Stimulated activated effector memory CD8-positive, alpha-beta T cell treated with anti-CD3 and anti-CD28 coated beads, Interleukin-12 subunit alpha, Interleukin-12 subunit beta, amount 100 ng/mL, for 72 hours (primary cell): Measurements from ENCODE around the gene NFKBIB.

ENCODE experiments used
- ATAC-seq: fragments of 150-1000 bp; cut with Tn5 transposase; 2 replicates; pipeline ENCODE4 v1.10.0; 2021
- DNase-seq, 2 donors: peaks; one replicate each; pipeline ENCODE4 v3.0.0; 2021 to 2022; ENCODE audit warnings: low spot score in 2 of 2
- H3K27ac Mint-ChIP-seq: one replicate; pipeline ENCODE4 v1.8.0; 2022; ENCODE audit warnings: mild to moderate bottlenecking, mixed read lengths
- H3K36me3 Mint-ChIP-seq: one replicate; pipeline ENCODE4 v1.8.0; 2022; ENCODE audit warnings: mild to moderate bottlenecking, mixed read lengths
- H3K4me1 Mint-ChIP-seq: one replicate; pipeline ENCODE4 v1.8.0; 2022; ENCODE audit warnings: mixed read lengths
- H3K4me3 Mint-ChIP-seq: one replicate; pipeline ENCODE4 v1.8.0; 2022; ENCODE audit warnings: mild to moderate bottlenecking, mixed read lengths
- H3K9me3 Mint-ChIP-seq: one replicate; pipeline ENCODE4 v1.8.0; 2022; ENCODE audit warnings: mixed read lengths

The NFKBIB gene

GRCh38 chr19:38949580-38950367 lies 50.0 kb downstream of the NFKBIB start:
- ATAC-seq (peak; percentile 89), DNase-seq (peak; percentile 59 to 87)
- H3K36me3 Mint-ChIP-seq: no peaks in the 10 kb centered on the region
- no peak overlapping the region for H3K27ac Mint-ChIP-seq
- H3K4me1 Mint-ChIP-seq: peaks cover 21% of the 10 kb centered on the region
- H3K4me3 Mint-ChIP-seq: peak overlapping the region; percentile 51
- H3K9me3 Mint-ChIP-seq: no peaks in the 10 kb centered on the region

- Mint-ChIP-seq H3K36me3 (no peaks in the 10 kb centered on the region), H3K4me3 (no peak overlapping the region), H3K27ac (no peak overlapping the region), H3K9me3 (no peaks in the 10 kb centered on the region), H3K4me1 (peaks cover 19% of the 10 kb centered on the region)
- DNase-seq (no peak), ATAC-seq (no peak)
These were observed 51.4 kb downstream of the NFKBIB start for GRCh38 chr19:38951187-38951586.

- ATAC-seq (peak; percentile 44), DNase-seq (no peak)
- Mint-ChIP-seq H3K4me3 (no peak overlapping the region), H3K4me1 (peaks cover 19% of the 10 kb centered on the region), H3K27ac (no peak overlapping the region), H3K36me3 (no peaks in the 10 kb centered on the region), H3K9me3 (no peaks in the 10 kb centered on the region)
These were observed 52.8 kb downstream of the NFKBIB start for GRCh38 chr19:38952395-38953165.

GRCh38 chr19:38953677-38954076 lies 53.9 kb downstream of the NFKBIB start:
- Mint-ChIP-seq H3K4me3 (no peak overlapping the region), H3K27ac (no peak overlapping the region), H3K4me1 (peaks cover 19% of the 10 kb centered on the region), H3K36me3 (no peaks in the 10 kb centered on the region), H3K9me3 (no peaks in the 10 kb centered on the region)
- no peak for DNase-seq
- ATAC-seq: no peak

- no peaks in the 10 kb centered on the region for H3K9me3 Mint-ChIP-seq
- no peak for ATAC-seq
- H3K4me3 Mint-ChIP-seq: no peak overlapping the region
- no peaks in the 10 kb centered on the region for H3K36me3 Mint-ChIP-seq
- no peak for DNase-seq
- no peak overlapping the region for H3K27ac Mint-ChIP-seq
- H3K4me1 Mint-ChIP-seq: peaks cover 8% of the 10 kb centered on the region
These were observed 56.5 kb downstream of the NFKBIB start for GRCh38 chr19:38956264-38956663.

GRCh38 chr19:38958301-38958700 lies 58.5 kb downstream of the NFKBIB start:
- Mint-ChIP-seq H3K36me3 (no peaks in the 10 kb centered on the region), H3K4me1 (peaks cover 9% of the 10 kb centered on the region), H3K9me3 (no peaks in the 10 kb centered on the region), H3K27ac (no peak overlapping the region), H3K4me3 (no peak overlapping the region)
- ATAC-seq (no peak), DNase-seq (no peak)
